Testis (tissue), 2 donors: ENCODE data around the gene AUH.

Source experiments
- CTCF ChIP-seq, 3 experiments: fragments of 450-650 bp in 2 of 3; fragments of 200-600 bp in 1 of 3; sonication (generic) in 1 of 3; IDR thresholded peaks; one replicate each; pipeline ENCODE4 v1.5.1; 2016 to 2019; ENCODE audit warnings: antibody characterized with exemption in 3 of 3, mild to moderate bottlenecking in 2 of 3, moderate library complexity in 1 of 3
- POLR2A ChIP-seq: fragments of 450-650 bp; IDR thresholded peaks from one replicate; pipeline ENCODE4 v1.6.1; 2017; ENCODE audit warnings: antibody characterized with exemption, mild to moderate bottlenecking, moderate library complexity

- no peak for TF ChIP-seq CTCF (IDR thresholded peaks at IDR 0.05)
- no peak for TF ChIP-seq POLR2A
Measured at GRCh38 chr9:91185193-91185886, 176.4 kb downstream of the AUH start.
